HG03039 (cell line): Measurements from ENCODE around the gene RHNO1.

Experiments used
- ATAC-seq: cut with Tn5 transposase; IDR thresholded peaks from one replicate; pipeline ENCODE4 v1.9.1; 2021; ENCODE audit warnings: mild to moderate bottlenecking, moderate library complexity; ENCODE audit not compliant: unreplicated experiment

RHNO1 gene

GRCh38 chr12:2877047-2877952 is at the start of gene RHNO1, which contains the start of gene FOXM1:
TSS of gene RHNO1 (plus strand) at chr12:2877223. CDS start at chr12:2885367, 8,144 bp downstream.
TSS of gene FOXM1 (minus strand) at chr12:2877174. CDS start at chr12:2874478, 2,696 bp downstream.
- ATAC-seq = peak; percentile 62

- no peak for ATAC-seq
Measured at GRCh38 chr12:2829275-2829674, 47.7 kb upstream of the RHNO1 start.

- ATAC-seq = no peak
Measured at GRCh38 chr12:2832550-2833127, 44.4 kb upstream of the RHNO1 start.

- ATAC-seq = no peak
Measured at GRCh38 chr12:2833327-2833726, 43.7 kb upstream of the RHNO1 start.

GRCh38 chr12:2833810-2834209 is 43.2 kb upstream of the RHNO1 start:
- ATAC-seq = no peak

- no peak for ATAC-seq
Measured at GRCh38 chr12:2834581-2835491, 42.2 kb upstream of the RHNO1 start, which contains the start of gene NRIP2. TSS of gene NRIP2 (minus strand) at chr12:2835035. CDS start at chr12:2834983, 52 bp downstream.

- ATAC-seq = no peak
Measured at GRCh38 chr12:2835691-2836403, 41.2 kb upstream of the RHNO1 start.

- ATAC-seq = no peak
Measured at GRCh38 chr12:2836574-2836973, 40.4 kb upstream of the RHNO1 start.

- no peak for ATAC-seq
Measured at GRCh38 chr12:2841056-2841650, 35.9 kb upstream of the RHNO1 start.

GRCh38 chr12:2842948-2843347 is 34.1 kb upstream of the RHNO1 start:
- no peak for ATAC-seq

GRCh38 chr12:2844786-2845185 is 32.2 kb upstream of the RHNO1 start:
- ATAC-seq = no peak

- no peak for ATAC-seq
Measured at GRCh38 chr12:2845280-2845679, 31.7 kb upstream of the RHNO1 start.

GRCh38 chr12:2851931-2852330 is 25.1 kb upstream of the RHNO1 start:
- ATAC-seq = no peak

- no peak for ATAC-seq
Measured at GRCh38 chr12:2853626-2854025, 23.4 kb upstream of the RHNO1 start.

- ATAC-seq = no peak
Measured at GRCh38 chr12:2854669-2855453, 22.2 kb upstream of the RHNO1 start.

- no peak for ATAC-seq
Measured at GRCh38 chr12:2855546-2855945, 21.5 kb upstream of the RHNO1 start.

- ATAC-seq = no peak
Measured at GRCh38 chr12:2856051-2856450, 21.0 kb upstream of the RHNO1 start.

GRCh38 chr12:2857021-2857431 is 20.0 kb upstream of the RHNO1 start, which contains the start of gene TEX52:
TSS of gene TEX52 (minus strand) at chr12:2857039. CDS start at chr12:2857026, 13 bp downstream.
- no peak for ATAC-seq

GRCh38 chr12:2857576-2857975 is 19.4 kb upstream of the RHNO1 start:
- ATAC-seq = no peak
